NK-92 treated with Interleukin-12 subunit alpha and Interleukin-12 subunit beta, amount 100 ng/mL, for 24 hours (cell line): Measurements from ENCODE around the gene TMEM163.
"Not testable (repeated sequence)": the region's sequence is repeated elsewhere in the genome, so short reads cannot be mapped to it uniquely, and the experiment has no call there.

Source experiments
- DNase-seq: peaks from one replicate; lab custom pipeline; 2025; lab: John Stamatoyannopoulos, UW

Gene TMEM163

DNA sequence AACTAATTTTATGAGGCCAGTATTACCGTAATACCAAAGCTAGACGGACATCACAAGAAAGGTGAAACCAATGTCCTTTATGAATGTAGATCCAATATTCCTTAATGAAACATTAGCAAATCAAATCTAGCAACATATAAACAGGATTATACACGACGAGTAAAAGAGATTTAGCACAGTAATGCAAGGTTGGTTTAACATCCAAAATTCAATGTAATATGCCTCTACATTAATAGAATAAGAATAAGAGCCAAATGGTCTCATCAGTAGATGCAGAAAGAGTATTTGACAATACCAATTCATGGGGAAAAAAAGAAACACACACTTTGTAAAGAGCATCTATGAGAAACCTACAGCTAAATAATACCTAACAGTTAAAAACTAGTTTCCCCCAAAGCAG is 99.5 kb downstream of the TMEM163 start:
- no peak for DNase-seq

DNA sequence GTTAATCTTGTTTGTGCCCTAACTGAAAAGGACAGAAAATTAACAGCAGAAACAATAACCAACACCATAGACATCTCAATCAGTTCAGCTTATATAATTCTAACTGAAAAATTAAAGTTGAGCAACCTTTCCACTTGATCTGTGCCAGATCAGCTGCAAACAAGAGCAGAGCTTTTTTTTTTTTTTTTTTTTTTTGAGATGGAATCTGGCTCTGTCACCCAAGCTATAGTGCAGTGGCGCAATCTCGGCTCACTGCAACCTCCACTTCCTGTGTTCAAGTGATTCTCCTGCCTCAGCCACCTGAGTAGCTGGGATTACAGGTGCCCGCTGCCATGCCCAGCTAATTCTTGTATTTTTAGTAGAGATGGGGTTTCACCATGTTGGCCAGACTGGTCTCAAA is 103.3 kb downstream of the TMEM163 start:
- DNase-seq, result not testable (repeated sequence)

DNA sequence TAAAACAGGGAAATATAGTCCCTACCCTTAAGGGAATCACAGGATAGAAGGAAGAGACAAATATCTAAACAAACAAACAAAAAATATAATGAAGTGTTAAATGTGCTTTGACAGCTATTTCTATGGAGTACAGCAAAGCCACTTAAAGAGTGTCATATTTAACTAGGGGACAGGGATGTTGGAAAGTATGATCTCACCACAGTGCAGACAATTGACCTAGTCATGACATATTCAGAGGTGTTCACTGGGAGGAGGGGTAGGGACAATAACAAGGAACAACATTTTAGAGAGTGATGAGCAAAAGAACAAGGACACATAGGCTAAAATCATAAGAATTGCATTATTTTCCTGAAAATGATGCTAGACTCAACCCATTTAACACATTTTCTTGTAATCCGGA is 107.5 kb downstream of the TMEM163 start:
- no peak for DNase-seq

DNA sequence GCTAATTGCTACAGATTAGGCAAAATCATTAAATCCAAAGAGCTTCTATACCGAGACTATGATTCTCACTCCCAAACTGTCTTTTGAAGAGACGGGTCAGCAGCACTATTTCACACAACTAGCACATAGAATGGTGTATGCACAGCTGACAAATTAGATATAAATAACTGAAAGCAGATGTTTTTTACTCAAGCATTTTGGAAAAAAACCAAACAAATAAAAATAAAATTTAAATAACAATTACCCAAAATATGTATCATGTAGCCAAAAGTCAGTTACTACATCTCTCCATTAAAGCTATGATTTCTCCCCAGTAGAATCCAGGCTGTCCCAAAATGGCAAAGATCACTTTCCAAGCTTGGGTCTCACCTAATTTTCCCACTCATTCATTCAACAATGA is 107.9 kb downstream of the TMEM163 start:
- no peak for DNase-seq

GRCh38 chr2:134609924-134610513 is 108.8 kb downstream of the TMEM163 start:
- no peak for DNase-seq

DNA sequence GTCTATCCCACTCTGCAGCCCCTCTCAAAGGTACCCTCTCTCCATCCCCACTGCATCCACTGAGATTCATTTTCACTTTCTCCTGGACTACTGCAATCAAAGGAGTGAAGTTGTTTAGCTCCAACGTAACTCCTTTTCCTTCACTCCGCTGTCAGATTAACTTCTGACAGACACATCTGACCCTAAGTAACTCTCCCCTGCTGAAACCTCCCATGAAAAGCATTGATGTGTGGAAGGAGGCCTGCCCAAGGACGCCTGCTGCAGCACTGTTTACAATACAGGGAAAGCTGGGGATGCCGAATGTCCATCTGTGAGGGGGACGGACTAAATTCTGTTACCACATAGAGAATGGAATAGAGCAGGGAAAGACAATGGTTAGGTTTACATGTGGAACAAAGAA is 114.8 kb downstream of the TMEM163 start:
- DNase-seq, result no peak

- DNase-seq, result no peak
Observed at GRCh38 chr2:134602666-134603065, 116.1 kb downstream of the TMEM163 start.

GRCh38 chr2:134601264-134601663 is 117.5 kb downstream of the TMEM163 start:
- no peak for DNase-seq

DNA sequence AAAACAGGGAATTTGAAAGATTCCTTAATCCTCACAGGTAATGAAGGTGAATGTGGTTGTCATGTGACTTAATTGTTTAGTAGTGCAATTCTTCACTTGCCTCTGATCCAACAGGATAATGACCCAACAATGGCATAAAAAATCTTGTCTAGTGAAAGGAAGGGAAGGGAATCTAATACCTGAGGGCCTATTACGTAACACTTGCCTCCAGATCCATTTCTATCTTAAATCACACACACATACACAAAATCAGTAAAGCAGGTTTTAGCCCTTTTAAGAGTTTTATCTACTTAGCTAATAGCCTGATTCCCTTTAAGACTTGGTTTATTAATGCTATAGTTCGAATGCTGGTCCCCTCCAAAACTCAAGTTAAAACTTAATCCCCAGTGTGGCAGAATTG is 118.6 kb downstream of the TMEM163 start:
- no peak for DNase-seq

- no peak for DNase-seq
Observed at GRCh38 chr2:134599236-134599635, 119.6 kb downstream of the TMEM163 start.

GRCh38 chr2:134594399-134594798 is 124.4 kb downstream of the TMEM163 start:
- no peak for DNase-seq

DNA sequence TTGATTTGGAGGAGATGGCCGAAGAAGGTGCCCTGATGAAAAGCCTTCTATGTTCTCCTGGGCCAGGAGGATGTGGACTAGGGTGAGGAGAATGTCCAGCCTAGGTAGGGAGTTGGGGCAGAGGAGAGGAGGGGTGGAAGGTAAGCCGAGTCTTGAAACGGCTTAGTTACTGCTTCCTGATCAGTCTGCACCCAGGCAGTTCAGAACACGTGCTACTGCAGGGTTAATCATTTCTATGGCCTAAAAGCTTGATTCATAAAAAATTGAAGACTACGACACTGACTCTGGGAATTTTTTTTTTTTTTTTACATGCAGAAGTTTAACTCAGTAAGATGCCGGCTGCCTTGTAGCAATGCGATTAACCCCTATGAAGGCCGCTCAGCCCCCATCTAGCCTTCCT is 125.3 kb downstream of the TMEM163 start:
- no peak for DNase-seq

DNA sequence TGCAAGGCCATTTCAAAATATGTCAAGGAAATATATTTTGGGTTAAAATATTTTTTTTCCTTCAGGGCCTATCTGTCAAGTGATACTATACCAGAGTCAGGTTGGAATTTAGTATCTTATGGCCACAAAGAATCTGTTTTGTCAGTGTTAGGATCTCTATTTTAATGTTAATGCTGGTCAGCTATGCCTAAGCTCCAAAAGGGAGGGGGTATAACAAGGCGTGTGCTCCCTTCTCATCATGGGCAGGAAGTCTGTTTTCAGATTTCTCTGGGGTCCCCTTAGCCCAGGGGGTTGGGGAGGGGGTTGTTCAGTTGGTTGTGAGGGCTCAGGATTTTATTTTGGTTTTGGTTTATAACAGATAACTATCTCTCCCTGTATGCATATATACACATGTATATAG is 126.4 kb downstream of the TMEM163 start:
- no peak for DNase-seq

DNA sequence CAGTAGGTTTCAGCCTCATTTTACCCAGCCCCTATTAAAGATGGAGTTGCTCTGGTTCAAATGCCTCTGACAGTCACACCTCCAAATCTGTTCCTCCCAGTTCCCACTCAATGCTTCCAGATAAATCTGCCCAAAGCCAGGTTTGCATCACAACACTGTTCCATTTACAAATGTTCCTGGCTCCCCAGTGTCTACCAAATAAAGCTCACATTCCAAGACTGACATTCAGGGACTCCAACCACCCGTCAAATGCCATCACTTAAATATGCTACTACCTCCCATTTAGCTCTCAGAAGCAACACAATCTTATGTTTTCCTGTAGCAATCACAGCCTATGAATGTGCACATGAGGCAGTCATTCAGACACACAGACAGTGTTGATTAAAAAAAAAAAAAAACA is 127.3 kb downstream of the TMEM163 start:
- no peak for DNase-seq

GRCh38 chr2:134590679-134591078 is 128.1 kb downstream of the TMEM163 start:
- no peak for DNase-seq

GRCh38 chr2:134589171-134590083 is 129.4 kb downstream of the TMEM163 start:
- DNase-seq, result not testable (repeated sequence)

GRCh38 chr2:134588556-134588955 is 130.2 kb downstream of the TMEM163 start:
- no peak for DNase-seq

DNA sequence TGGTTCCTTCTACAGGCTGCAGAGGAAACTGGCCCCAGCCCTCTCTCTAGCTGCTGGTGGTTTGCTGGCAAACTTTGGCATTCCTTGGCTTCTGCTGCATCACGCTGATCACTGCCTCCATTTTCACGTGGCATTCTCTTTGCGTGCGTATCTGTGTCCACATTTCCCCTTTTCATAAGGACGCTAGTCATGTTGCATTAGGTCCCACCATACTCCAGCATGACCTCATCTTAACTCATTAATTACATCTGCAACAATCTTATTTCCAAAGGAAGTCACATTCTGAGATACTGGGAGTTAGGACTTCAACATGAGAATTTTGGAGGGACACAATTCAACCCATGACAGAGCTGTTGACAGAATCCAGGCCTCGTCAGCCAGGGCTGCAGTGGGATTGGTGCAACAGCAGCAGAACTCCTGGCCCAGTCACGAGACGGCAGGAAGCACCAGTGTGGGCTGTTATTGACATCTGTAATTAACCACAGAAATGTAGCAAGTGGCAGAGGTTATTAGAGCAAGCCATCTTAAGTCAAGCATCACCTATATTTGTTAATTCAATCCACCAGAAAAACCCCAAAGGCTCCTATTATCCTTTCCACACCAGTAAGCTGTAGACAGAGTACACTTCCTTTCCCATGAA is 132.4 kb downstream of the TMEM163 start:
- DNase-seq, result peak; percentile 32

GRCh38 chr2:134583997-134584520 is 134.7 kb downstream of the TMEM163 start:
- no peak for DNase-seq

GRCh38 chr2:134583462-134583861 is 135.3 kb downstream of the TMEM163 start:
- peak; percentile 52 for DNase-seq

GRCh38 chr2:134582547-134582899 is 136.3 kb downstream of the TMEM163 start:
- peak; percentile 50 for DNase-seq

DNA sequence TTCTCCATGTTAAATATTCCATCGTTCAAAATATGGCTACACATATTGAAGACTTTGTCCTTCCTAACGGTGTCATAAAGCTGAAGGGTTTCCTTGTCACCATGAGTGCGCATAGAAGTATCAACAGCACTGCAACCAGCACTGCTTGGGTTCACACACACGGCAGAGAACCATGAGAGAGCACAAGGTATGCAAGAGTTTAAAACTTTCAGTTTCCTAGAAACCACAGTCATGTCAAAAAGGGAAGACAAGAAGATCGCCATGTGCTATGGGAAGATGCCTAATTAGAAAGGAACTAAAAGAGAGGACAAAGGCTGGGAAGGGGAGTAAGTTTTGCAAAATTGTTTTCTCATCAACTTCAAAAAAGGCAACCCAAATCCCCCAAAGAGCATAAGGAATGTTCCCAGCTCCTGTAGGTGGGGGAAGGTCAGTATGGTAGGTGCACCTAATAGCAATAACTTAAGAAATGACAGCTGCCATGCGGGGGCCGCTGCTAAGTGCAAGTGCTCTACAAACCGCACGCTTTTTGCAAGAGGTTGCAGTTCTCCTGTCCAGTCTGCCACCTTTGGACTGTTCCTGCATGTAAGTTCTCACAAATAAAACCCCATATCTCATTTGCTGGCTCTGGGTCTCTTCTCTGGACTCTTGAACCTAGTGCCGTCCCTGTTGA is 136.8 kb downstream of the TMEM163 start:
- DNase-seq, result no peak
